ENCODE results near the gene SHROOM2.
"Not testable (repeated sequence)": the region's sequence is repeated elsewhere in the genome, so short reads cannot be mapped to it uniquely, and the experiment has no call there.

SHROOM2 gene

GRCh38 chrX:9785254-9785943, 830 bp upstream of the SHROOM2 start:
- no peak for DNase-seq (ENCODE audit: low read depth)

- DNase-seq (ENCODE audit: low read depth) = no peak
Observed at GRCh38 chrX:9786798-9787635, 788 bp downstream of the SHROOM2 start.

GRCh38 chrX:9788911-9789310, 2.7 kb downstream of the SHROOM2 start:
- no peak for DNase-seq (ENCODE audit: low read depth)

- no peak for DNase-seq (ENCODE audit: low read depth)
Observed at GRCh38 chrX:9789555-9789954, 3.3 kb downstream of the SHROOM2 start.

GRCh38 chrX:9790866-9791265, 4.6 kb downstream of the SHROOM2 start:
- no peak for DNase-seq (ENCODE audit: low read depth)

- no peak for DNase-seq (ENCODE audit: low read depth)
Observed at GRCh38 chrX:9794495-9794894, 8.3 kb downstream of the SHROOM2 start.

GRCh38 chrX:9797384-9798360, 11.4 kb downstream of the SHROOM2 start:
- no peak for DNase-seq (ENCODE audit: low read depth)

GRCh38 chrX:9802737-9803136, 16.5 kb downstream of the SHROOM2 start:
- no peak for DNase-seq (ENCODE audit: low read depth)

- DNase-seq (ENCODE audit: low read depth) = no peak
Observed at GRCh38 chrX:9804444-9804843, 18.2 kb downstream of the SHROOM2 start.

GRCh38 chrX:9805956-9806355, 19.7 kb downstream of the SHROOM2 start:
- no peak for DNase-seq (ENCODE audit: low read depth)

GRCh38 chrX:9807355-9808182, 21.3 kb downstream of the SHROOM2 start:
- no peak for DNase-seq (ENCODE audit: low read depth)

GRCh38 chrX:9809876-9810275, 23.6 kb downstream of the SHROOM2 start:
- not testable (repeated sequence) for DNase-seq (ENCODE audit: low read depth)

- not testable (repeated sequence) for DNase-seq (ENCODE audit: low read depth)
Observed at GRCh38 chrX:9811086-9811485, 24.9 kb downstream of the SHROOM2 start.

- no peak for DNase-seq (ENCODE audit: low read depth)
Observed at GRCh38 chrX:9816084-9816700, 30.0 kb downstream of the SHROOM2 start.

- DNase-seq (ENCODE audit: low read depth) = no peak
Observed at GRCh38 chrX:9821572-9821971, 35.3 kb downstream of the SHROOM2 start.

GRCh38 chrX:9824554-9824953, 38.3 kb downstream of the SHROOM2 start:
- no peak for DNase-seq (ENCODE audit: low read depth)

- DNase-seq (ENCODE audit: low read depth) = no peak
Observed at GRCh38 chrX:9825129-9825790, 39.0 kb downstream of the SHROOM2 start.

GRCh38 chrX:9825966-9826365, 39.7 kb downstream of the SHROOM2 start:
- DNase-seq (ENCODE audit: low read depth) = no peak

- DNase-seq (ENCODE audit: low read depth) = no peak
Observed at GRCh38 chrX:9829308-9830267, 43.4 kb downstream of the SHROOM2 start.
